NCI-H2227 (cell line): Measurements from ENCODE around the gene COX17.
A peak's percentile ranks its signal among the peaks of the same experiment; 100 is the strongest.
"Not testable (repeated sequence)": the region's sequence is repeated elsewhere in the genome, so short reads cannot be mapped to it uniquely, and the experiment has no call there.

Experiments
- DNase-seq: peaks from one replicate; lab custom pipeline; 2025; ENCODE audit not compliant: unreplicated experiment; lab: John Stamatoyannopoulos, UW

The COX17 gene, protein sequence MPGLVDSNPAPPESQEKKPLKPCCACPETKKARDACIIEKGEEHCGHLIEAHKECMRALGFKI

DNA sequence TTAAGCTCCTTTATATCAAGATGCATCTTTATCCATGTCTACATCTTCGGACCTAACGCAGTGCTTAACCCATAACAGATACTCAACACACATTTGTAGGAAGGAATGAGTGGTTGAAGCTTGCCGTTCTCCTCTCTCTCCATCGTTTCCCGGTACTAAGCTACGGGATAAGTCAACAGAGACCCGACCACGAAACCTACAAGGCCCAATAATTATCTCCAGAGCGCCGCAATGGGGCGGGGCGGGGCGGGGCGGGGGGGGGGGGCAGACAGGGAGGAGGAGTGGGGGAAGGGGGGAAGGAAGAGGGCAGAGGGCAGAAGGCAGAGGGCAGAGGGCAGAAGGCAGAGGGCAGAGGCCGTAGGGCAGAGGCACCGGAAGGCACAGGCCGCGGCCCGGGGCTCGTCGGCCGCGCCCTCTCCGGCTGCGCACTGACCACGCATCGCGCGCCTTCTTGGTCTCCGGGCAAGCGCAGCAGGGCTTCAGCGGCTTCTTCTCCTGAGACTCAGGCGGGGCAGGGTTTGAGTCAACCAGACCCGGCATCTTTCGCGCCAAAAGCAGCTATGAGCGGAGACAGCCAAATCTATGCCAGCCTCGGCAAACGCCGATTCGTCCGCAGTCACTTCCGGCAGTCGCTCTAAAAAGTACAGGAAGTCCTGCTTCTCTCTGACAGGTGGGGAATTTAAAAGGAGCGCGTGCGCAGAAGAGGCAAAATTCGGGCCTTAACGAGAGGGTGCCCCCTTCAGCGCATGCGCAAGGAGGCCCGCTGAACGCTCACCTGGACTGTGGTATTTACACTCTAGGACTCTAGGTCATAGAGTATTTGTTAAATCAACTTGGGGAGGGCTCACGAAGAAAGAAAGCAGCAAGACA, at the start of gene COX17:
Gene COX17 (minus strand): TSS at position 636 of the 870 bp plus-strand sequence. CDS start 96 bp downstream, at position 540.
- DNase-seq, result peak; percentile 96

DNA sequence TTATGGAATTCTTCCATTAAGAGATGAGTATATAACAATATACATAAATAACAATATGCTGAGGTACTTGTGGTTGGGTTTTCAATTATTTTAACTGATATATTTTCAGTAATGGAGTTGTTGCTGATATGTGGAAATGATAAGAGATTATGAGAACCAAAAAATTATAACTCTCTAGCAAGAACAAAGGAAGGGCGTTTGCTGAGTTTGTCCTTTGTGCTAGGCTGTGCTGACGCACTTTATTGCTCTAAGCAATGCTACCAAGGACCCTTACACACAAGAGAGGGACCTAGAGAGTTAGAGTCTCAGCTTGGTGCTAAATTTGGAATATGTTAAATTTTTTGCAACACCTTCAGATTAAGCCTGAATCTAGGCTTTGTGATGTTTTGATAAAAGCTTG, 49.7 kb upstream of the COX17 start:
- DNase-seq, result no peak

DNA sequence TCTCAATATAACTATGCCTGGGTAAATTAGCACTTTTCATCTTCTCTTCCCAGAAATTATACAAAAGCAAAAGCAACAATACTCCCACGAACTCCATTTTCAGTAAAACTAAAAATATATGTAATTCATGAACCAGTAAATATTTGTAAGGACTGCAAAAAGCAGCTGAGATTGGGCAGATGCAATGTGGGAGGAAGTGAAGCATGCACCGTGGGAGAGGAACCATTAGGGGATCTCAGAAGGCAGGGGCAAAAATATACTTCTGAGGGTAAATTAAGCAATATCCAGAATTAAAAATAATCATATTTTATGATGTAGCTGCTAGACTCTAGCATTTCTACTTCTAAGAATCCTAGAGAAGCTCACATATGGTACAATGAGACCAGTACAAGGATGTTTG, 45.8 kb upstream of the COX17 start:
- DNase-seq, result no peak

DNA sequence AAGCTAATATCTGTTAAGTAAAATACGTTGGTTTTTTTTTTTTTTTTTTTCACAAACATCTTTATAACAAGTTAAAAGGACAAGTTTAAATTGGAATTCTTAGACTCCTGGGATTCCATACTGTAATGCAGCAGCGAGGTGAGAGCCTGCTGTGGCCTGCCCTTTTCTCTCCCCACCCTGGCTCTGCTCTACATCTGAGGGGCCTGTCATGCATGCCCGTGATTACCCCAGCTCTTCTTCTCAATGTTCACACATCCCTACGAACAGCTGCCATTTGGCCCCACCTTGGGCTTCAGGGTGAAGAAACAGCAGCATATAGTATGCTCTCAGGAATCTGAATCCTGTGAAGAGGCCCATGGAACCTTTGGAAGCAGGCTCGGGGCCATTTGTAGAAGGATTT, 40.3 kb upstream of the COX17 start:
- no peak for DNase-seq

DNA sequence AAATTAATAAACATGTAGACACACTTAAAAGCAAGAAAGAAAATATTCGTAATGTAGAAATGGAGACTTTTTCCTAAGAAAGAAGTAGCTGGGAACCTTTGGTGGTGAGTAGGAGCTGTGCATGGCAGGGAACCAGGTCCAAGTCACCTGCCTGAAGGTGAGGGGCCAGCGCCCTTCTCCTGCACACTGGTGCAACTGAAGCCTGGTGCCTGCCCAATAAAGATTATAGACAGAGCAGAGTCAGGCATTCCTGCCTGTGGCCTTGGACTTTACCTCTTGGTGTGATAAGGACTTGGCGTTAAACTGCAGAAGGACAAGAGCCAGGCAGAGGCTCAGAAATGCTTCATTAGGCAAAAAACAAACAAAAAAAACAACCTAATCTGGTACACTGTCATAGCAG, 39.8 kb upstream of the COX17 start:
- no peak for DNase-seq

DNA sequence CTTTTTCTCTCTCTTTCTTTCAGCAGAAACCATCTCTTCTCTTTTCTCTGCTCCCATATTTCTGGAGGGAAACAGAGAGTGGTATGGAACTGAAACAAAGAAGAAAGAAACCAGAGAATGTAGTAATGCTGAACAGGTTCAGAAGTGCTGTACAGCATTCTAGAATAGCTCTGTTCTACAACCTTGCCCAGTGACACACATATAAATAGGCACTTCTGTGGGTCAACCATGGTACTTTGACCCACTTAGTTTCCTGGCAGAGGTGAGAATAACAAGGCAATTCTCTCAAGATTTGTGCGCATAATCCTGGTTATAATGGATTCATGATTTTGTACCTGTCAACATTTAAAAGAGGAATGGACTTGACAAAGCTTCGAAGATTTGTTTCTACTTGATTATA, 37.9 kb upstream of the COX17 start:
- no peak for DNase-seq

DNA sequence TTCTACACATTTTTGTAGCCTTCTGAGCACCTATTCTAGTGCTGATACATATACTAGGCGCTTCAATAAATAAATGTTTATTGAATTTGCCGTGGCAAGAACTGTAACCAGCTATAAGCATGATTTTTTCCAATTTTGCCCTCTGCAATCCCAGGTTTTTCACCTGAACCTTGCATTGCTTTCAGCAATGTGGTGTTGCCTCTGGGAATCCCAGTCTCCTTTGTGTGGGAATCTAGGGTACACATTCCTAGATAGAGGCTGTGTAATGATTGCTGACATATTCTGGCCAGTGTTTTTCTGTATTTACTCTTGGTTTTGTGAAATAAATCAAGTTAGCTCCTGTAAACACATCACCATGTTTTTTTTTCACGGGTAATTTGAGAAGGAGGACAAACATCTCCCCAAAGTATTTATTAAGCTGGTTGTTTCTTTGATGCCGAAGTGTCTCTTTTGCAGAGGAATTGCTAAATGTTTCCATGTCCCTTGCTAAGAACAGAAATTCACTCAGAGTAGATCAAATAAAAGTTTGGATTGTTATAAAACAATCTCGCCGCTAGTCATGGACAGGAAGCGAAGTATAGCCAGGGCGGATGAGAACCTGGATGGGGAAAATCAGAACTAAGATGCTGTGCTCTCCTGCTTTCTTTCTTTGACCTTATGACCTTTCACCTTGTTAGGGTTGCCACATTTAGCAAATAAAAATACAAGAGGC, 26.8 kb upstream of the COX17 start:
- no peak for DNase-seq

DNA sequence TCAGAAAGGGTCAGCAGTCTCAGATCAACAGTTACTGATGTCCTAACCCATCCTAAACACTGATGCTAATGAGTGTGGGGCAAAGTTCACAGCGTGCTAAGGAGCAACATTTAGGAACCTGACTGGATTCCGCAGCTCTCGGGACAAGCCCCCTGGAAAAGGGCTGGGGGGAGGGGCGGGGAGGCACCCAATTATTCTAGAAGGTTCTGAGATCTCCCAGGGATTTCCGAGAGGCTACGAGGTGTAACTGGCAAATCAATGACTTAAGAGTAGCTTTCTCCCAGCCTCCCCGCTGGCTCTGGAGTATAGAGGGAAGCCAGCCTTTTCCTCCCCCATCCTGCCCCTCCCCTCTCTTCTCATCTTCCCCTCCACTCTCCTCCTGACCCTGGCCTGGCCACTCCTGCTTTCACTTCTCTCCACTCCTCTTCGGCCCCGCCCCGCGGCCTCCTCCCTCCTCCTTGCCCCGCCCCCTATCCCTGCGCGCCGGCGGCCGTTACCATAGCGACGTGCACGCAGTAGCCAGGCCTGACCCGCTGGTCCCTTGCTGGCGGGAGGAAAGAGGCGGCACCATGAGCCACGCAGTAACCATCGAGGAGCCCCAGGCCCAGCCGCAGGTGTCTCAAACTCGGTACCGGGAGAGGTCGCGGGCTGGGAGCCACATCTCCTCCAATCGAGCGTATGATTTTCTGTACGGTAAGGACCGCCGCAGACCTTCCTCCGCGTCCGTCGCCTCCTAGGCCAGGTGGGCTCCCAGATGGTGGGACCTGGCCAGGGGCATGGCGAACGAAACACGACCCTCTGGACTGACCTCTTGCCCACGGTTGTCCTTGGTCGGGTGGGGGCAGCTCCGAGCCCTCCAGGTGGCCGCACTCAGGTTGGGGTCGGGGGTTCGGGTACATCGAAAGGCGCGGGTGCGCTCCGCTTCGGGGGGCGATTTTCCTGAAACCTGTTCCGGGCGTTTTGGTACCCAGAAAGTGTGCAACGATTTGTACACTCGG, 25.6 kb upstream of the COX17 start, which contains the start of gene CFAP91:
Gene CFAP91 (plus strand): TSS at position 493 of the 998 bp plus-strand sequence. CDS start 77 bp downstream, at position 570.
- DNase-seq, result peak; percentile 94

DNA sequence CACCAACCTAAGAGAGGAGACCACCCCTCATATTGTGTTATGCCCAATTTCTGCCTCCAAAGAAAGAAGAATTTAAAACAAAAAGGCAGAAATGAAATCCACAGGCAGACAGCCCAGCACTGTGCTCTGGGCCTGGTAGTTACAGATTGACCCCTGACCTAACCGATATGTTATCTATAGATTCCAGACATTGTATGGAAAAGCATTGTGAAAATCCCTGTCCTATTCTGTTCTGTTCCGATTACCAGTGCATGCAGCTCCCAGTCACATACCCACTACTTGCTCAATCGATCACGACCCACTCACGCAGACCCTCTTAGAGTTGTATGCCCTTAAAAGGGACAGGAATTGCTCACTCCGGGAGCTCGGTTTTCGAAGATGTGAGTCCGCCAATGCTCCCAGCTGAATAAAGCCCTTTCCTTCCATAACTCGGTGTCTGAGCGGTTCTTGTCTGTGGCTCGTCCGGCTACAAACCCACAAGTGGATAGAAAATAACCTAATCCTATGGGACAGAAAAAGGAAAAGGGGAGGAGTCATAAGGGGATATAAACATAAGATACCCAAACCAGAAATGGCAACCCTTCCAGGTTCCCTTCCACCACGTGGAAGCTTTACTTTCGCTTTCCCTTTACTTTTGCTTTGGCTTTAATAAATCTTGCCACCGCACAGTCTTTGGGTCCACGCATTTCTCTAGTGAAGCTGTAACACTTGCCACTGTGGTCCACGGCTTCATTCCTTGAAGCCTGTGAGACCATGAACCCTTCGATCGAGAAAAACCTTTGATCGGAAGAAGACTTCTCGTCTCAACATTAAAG, 23.9 kb upstream of the COX17 start:
- DNase-seq, result no peak

DNA sequence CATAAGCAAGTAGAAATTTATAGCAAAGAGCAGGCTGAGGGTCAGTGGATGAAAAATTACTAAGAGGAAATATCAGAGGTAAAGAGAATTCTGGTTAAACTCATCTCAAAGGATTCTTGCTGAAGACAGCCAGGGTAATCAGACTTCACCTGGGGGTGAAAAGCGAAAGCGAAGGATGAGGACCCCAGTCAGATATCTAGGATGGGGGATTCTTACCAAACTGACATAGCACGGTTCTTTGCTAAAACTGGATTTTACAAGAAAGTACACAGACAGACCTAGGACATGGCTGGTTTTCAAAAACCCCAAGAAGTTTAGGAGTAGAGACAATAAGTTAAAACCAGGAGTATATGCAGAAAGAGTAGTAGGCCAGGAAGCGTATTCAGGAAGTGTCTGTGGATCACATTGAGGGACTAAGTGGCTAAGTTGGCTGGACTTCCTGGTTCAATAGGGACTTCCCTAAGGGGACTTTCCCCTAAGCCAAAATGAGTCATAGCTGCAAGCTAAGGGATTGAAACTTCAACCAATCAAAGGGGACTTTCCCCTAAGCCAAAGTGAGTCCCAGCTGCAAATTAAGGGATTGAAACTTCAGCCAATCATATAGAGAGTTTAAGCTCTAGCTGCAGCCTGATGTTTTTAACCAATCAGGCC, 23.2 kb upstream of the COX17 start:
- no peak for DNase-seq

DNA sequence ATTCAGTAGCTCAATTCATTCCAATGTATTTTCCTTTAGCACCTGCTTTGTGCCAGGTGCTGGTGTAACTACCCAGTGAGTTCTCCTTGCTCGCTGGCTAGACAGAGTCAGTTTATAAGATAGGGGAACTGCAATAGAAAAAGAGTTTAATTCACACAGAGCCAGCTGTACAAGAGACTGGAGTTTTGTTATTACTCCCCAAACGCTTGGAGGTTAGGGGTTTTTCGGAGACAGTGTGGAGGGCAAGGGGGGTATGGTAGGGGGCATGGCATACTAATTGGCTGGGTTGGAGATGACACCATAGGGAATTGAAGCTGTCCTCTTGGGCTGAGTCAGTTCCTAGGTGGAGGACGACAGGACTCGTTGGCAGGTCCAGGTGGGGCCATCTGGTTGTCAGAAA, 20.2 kb upstream of the COX17 start:
- DNase-seq, result no peak

DNA sequence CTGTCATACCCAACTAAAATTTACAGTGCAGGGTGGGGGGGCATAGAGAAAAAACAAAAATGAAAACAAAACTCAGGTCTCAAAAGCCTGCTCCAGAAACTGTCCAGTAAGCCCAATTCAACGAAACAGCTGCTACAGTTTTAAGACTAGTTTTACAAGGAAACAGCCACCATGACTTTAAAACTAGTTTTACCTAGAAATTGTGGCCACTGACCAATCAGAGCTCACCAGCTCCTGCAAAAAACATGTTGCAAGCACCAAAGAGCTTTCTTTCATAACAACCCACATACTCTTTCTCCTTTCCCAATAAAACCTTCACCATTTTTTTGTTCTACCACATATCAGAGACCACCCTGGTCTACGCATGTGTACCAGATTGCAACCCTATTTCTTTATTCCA, 18.3 kb upstream of the COX17 start:
- DNase-seq, result peak; percentile 0

DNA sequence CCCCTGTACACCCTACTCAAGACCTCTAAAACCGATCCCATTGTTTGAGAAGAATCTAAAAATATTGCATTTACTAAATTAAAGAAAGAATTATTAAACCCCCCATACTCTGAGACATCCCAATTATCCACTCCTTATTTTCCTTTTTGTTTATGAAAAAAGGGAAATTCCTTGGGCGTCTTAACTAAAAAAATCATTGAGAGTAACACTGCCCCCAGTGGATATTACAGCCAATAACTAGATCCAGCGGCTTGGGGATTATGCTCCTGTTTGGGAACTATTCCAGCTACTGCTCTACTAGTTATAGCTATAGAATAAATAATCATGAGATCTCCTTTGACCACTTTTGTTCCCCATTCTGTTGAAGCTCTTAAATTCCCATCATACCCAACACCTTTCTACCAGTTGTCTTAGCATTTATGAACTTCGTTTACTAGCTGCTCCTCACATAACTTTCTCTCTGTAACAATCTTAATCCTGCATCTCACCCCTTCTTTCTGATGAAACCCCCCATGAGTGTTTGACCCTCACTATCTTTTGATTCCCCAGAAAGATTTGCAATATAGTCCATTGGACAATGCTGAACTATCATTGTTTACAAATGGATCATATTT, 12.9 kb upstream of the COX17 start:
- DNase-seq, result peak; percentile 0

DNA sequence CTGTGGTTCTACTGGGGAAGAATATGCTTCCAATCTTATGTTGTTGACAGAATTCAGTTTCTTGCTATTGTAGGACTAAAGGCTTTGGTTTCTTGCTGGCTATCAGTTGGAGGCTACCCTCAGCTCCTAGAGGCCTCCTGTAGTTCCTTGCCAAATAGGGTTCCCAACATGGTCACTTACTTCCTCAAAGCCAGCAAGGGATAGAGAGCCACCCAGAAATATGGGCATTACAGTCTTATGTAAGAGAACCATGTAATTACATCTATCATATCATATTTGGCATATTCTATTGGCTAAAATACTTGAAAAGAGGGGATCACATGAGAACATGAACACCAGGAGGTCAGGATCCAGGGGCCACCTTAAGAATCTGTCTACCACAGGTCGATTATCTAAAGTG, 6.2 kb upstream of the COX17 start:
- DNase-seq, result no peak

DNA sequence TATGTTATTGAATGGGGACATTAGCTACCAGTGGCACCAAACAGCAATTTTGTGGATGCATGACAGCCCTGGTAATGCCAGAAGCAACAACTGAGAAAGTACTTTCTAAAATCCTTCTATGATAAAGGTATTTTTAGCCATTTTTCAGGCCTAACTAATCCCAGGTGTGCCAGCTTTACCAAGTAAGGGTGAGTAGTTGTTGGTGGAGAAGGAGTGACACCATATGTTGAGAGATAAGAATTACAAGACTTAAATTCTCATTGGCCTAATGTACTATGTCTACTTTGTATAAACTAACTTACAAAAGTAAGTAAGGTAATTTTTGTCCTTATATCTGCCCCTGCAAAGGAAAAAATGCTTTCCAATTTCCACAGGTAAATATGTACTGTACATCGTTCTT, 4.1 kb upstream of the COX17 start:
- peak; percentile 13 for DNase-seq

DNA sequence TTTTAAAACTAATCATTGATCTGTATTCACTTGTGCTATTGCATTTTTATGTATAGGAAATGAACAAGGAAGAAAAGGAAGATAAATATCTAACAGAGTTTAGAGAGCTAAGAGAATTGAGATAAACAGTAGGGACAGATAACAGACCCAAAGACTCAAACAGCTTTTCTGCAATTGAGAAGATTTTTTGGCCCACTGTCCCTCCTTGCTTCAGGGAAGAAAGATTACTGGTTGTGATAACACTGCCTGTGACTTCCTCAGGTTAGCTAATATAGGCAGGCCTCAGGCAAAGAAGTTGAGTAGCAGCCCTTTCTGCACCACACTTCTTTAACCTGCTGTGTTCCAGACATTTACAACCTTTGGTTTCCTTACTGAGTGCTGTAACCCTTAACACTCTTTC, 2.7 kb upstream of the COX17 start:
- DNase-seq, result no peak

DNA sequence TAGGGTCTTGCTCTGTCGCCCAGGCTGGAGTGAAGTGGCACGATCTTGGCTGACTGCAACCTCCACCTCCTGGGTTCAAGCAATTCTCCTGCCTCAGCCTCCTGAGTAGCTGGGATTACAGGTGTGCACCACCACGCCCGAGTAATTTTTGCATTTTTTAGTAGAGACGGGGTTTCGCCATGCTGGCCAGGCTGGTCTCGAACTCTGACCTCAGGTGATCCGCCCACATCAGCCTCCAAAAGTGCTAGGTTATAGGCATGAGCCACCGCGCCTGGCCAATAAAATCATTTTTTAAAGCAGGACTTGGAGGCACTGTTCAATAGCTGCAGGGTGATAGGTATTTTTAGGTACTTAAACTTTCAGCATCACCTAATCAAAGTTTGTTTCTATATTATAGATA, 1.0 kb upstream of the COX17 start:
- DNase-seq, result not testable (repeated sequence)

DNA sequence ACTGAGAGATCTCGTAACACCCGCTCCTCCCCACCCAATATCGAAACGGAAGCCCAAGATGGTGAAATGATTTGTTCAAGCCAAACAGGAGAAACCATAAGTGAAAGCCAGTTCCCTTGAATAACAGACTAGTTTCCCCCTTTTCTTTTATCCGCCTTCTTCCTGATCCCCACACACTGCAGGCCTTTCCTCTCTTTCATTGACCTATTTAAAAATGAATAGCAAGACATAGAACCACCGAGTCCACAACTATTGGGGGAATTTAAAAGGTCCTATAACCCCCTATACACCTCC, 382 bp upstream of the COX17 start:
- no peak for DNase-seq

DNA sequence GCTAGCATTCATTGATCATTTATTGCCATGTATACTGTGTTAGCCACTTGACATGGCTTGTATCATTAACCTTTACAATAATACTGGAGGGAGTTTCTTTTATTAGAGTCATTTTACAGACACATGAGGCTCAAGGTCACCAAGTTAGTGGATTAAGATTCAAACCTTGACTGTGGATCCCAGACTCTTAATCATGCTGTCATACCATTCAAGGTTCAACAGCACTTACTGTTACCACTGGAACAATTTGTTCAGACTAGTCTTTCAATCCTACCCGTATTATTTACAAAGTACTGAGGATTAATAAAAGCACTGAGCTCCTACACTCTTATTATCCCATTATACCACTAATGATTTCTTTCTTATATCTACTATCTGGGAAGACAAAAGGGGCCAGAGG, 1.2 kb downstream of the COX17 start:
- peak; percentile 14 for DNase-seq
